Activated CD4-positive, alpha-beta T cell treated with anti-CD3 and anti-CD28 coated beads, Interleukin-10, Interleukin-2, amounts not matched to agents 100 ng/mL and 50 ng/mL, durations not matched to agents 16 hours and 8 hours (primary cell): ENCODE results near the gene MRGPRG.

Experiments used
- DNase-seq: peaks from one replicate; pipeline ENCODE4 v3.0.0-alpha.2; 2020

The MRGPRG gene

GRCh38 chr11:3225826-3226750 is 7.5 kb upstream of the MRGPRG start:
- DNase-seq: no peak

GRCh38 chr11:3225159-3225758 is 6.6 kb upstream of the MRGPRG start:
- DNase-seq: no peak

GRCh38 chr11:3224401-3225057 is 5.9 kb upstream of the MRGPRG start:
- DNase-seq: no peak

- no peak for DNase-seq
These were observed 5.3 kb upstream of the MRGPRG start for GRCh38 chr11:3223932-3224381.

GRCh38 chr11:3222941-3223915 is 4.6 kb upstream of the MRGPRG start:
- DNase-seq: no peak

GRCh38 chr11:3222003-3222855 is 3.6 kb upstream of the MRGPRG start:
- no peak for DNase-seq

GRCh38 chr11:3221408-3222002 is 2.9 kb upstream of the MRGPRG start:
- no peak for DNase-seq

GRCh38 chr11:3220521-3221407 is 2.2 kb upstream of the MRGPRG start:
- no peak for DNase-seq

- DNase-seq: no peak
These were observed 1.5 kb upstream of the MRGPRG start for GRCh38 chr11:3220101-3220500.

GRCh38 chr11:3219281-3219892 is 774 bp upstream of the MRGPRG start:
- DNase-seq: no peak

GRCh38 chr11:3217818-3218482 is 663 bp downstream of the MRGPRG start:
- DNase-seq: no peak

- DNase-seq: no peak
These were observed 2.5 kb downstream of the MRGPRG start for GRCh38 chr11:3216027-3216525.

GRCh38 chr11:3215346-3216026 is 3.1 kb downstream of the MRGPRG start:
- DNase-seq: no peak

GRCh38 chr11:3214420-3214699 is 4.3 kb downstream of the MRGPRG start:
- DNase-seq: no peak

GRCh38 chr11:3213659-3214419 is 4.8 kb downstream of the MRGPRG start:
- DNase-seq: no peak

GRCh38 chr11:3208272-3208671 is 10.3 kb downstream of the MRGPRG start:
- no peak for DNase-seq

GRCh38 chr11:3207526-3208189 is 11.0 kb downstream of the MRGPRG start:
- DNase-seq: no peak
